Keratinocyte (primary cell): ENCODE results near the gene FRY.

Source experiments
- CTCF ChIP-seq, 3 experiments: IDR thresholded peaks in 1 of 3; conservative IDR thresholded peaks in 1 of 3; optimal IDR thresholded peaks in 1 of 3; 2 replicates in 2 of 3; 3 replicates in 1 of 3; pipeline versions ENCODE3 to v1.5.1; 2011; ENCODE audit warnings: low read length in 3 of 3, mild to moderate bottlenecking in 3 of 3, moderate library complexity in 2 of 3, control low read depth in 1 of 3, inconsistent platforms in 1 of 3; ENCODE audit not compliant: insufficient read depth in 2 of 3; ENCODE audit errors: extremely low read depth in 1 of 3
- EZH2 ChIP-seq: IDR thresholded peaks from one replicate; pipeline ENCODE4 v1.6.1; 2012; ENCODE audit warnings: inconsistent platforms, mild to moderate bottlenecking, low read length, moderate library complexity

- TF ChIP-seq CTCF (optimal IDR thresholded peaks at IDR 0.05 in 1 of 3, IDR thresholded peaks at IDR 0.05 in 1 of 3, conservative IDR thresholded peaks at IDR 0.05 in 1 of 3; ENCODE audit: extremely low read depth in 1 of 3, insufficient read depth in 2 of 3, low read length in 3 of 3) = no peak
- no peak for TF ChIP-seq EZH2
These were observed 250.6 kb downstream of the FRY start for GRCh38 chr13:32282096-32282711.
